ENCODE data around the gene MAP3K4. TPM values are rescaled to one million over a fixed set of nuclear protein-coding genes. Genes with fewer than 3 reads are reported as not detected.
A peak's percentile ranks its signal among the peaks of the same experiment; 100 is the strongest.

MAP3K4 gene
- total RNA-seq, 1 donor from 2014 or later: 25.5 TPM

DNA sequence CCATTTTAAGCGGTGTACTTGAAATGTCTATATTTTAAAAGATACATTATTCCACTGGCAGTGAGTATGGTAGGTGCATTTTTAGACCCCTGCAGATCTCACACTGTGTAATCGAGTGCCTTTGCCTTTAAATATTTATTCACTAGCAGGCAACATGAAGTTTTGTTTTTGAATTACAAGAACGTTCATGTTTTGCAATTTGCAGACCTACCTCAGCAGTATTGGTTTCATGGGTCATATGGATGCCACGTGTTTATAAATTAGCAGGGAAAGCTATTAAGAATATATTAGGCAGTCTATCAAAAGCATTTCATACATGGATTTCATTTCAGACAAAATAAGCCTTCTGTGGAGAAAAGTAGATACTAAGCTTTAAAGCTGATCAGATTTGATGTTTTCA lies 7.2 kb downstream of the MAP3K4 start:
- Mint-ChIP-seq H3K36me3 (ENCODE audit: low read depth) (no peaks in the 10 kb centered on the region), H3K4me1 (ENCODE audit: low read depth) (peaks cover 30% of the 10 kb centered on the region), H3K4me3 (ENCODE audit: unreplicated experiment) (no peak overlapping the region), H3K27ac (ENCODE audit: unreplicated experiment) (no peak overlapping the region), H3K27me3 (ENCODE audit: low read depth) (no peaks in the 10 kb centered on the region), H3K9me3 (ENCODE audit: low read depth) (no peaks in the 10 kb centered on the region)
- TF ChIP-seq, protein P1, sequence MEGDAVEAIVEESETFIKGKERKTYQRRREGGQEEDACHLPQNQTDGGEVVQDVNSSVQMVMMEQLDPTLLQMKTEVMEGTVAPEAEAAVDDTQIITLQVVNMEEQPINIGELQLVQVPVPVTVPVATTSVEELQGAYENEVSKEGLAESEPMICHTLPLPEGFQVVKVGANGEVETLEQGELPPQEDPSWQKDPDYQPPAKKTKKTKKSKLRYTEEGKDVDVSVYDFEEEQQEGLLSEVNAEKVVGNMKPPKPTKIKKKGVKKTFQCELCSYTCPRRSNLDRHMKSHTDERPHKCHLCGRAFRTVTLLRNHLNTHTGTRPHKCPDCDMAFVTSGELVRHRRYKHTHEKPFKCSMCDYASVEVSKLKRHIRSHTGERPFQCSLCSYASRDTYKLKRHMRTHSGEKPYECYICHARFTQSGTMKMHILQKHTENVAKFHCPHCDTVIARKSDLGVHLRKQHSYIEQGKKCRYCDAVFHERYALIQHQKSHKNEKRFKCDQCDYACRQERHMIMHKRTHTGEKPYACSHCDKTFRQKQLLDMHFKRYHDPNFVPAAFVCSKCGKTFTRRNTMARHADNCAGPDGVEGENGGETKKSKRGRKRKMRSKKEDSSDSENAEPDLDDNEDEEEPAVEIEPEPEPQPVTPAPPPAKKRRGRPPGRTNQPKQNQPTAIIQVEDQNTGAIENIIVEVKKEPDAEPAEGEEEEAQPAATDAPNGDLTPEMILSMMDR (IDR thresholded peaks at IDR 0.05): no peak
- DNase-seq (ENCODE audit: low spot score): no peak

DNA sequence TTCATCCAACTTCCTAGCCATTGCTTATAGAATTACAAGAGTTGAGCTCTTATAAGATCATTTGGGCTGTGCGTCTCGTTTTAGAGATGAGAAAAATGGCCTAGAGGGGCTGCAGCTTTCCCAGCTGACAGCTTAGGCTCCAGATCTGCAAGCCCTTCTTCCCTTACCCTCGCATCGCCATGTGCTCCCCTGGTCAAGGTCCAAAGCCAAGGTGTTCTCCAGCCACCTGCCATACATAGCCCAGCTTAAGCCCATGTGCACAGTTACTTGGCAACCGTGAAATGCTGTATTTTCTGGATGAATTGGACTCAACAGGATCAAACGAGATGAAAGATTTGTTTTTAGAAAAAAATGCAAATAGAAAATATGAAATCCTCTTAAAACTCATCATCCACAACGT lies 7.9 kb downstream of the MAP3K4 start:
- no peak overlapping the region for H3K4me3 Mint-ChIP-seq (ENCODE audit: unreplicated experiment)
- H3K4me1 Mint-ChIP-seq (ENCODE audit: low read depth): peaks cover 29% of the 10 kb centered on the region
- H3K27ac Mint-ChIP-seq (ENCODE audit: unreplicated experiment): no peak overlapping the region
- no peaks in the 10 kb centered on the region for H3K27me3 Mint-ChIP-seq (ENCODE audit: low read depth)
- no peak for DNase-seq (ENCODE audit: low spot score)
- H3K9me3 Mint-ChIP-seq (ENCODE audit: low read depth): no peaks in the 10 kb centered on the region
- TF ChIP-seq, protein P1 (IDR thresholded peaks at IDR 0.05): no peak
- no peaks in the 10 kb centered on the region for H3K36me3 Mint-ChIP-seq (ENCODE audit: low read depth)

DNA sequence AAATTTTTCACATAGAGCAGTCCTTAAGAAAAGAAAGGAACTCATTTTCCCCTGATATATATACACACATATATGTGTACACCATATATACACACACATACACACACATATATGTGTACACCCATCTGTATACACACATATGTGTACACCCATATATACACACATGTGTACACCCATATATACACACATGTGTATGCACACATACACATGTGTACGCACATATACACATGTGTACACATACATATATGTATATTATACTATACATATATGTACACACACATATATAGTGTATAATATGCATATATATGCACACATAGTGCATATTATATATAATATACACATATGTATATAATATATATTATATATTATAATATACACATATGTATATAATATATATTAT lies 9.1 kb downstream of the MAP3K4 start:
- peaks cover 33% of the 10 kb centered on the region for H3K4me1 Mint-ChIP-seq (ENCODE audit: low read depth)
- no peaks in the 10 kb centered on the region for H3K36me3 Mint-ChIP-seq (ENCODE audit: low read depth)
- no peak for DNase-seq (ENCODE audit: low spot score)
- no peak overlapping the region for H3K4me3 Mint-ChIP-seq (ENCODE audit: unreplicated experiment)
- TF ChIP-seq, protein P1 (IDR thresholded peaks at IDR 0.05): no peak
- H3K9me3 Mint-ChIP-seq (ENCODE audit: low read depth): no peaks in the 10 kb centered on the region
- no peaks in the 10 kb centered on the region for H3K27me3 Mint-ChIP-seq (ENCODE audit: low read depth)
- no peak overlapping the region for H3K27ac Mint-ChIP-seq (ENCODE audit: unreplicated experiment)

DNA sequence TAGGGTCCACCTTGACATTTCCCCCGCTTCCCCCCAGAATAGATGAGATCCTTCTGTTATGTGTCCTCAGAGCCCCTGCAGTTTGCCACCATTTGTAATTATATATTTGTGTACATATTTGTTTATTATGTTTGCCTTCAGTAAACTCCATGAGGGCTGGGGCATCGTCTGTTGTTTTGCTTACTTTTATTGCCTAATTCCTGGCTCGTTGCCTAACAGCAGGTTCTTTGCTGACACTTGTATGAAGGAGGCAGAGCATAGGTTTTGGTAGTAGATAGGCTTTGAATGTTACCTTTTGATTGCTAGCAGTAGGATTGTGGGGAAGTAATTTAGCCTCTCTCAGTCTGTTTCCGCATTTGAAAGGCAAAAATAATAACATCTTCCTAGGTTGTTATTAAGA lies 9.9 kb downstream of the MAP3K4 start:
- TF ChIP-seq, protein P1 (IDR thresholded peaks at IDR 0.05): no peak
- Mint-ChIP-seq H3K27ac (ENCODE audit: unreplicated experiment) (no peak overlapping the region), H3K27me3 (ENCODE audit: low read depth) (no peaks in the 10 kb centered on the region), H3K4me3 (ENCODE audit: unreplicated experiment) (no peak overlapping the region), H3K4me1 (ENCODE audit: low read depth) (peaks cover 28% of the 10 kb centered on the region), H3K9me3 (ENCODE audit: low read depth) (no peaks in the 10 kb centered on the region), H3K36me3 (ENCODE audit: low read depth) (no peaks in the 10 kb centered on the region)
- DNase-seq (ENCODE audit: low spot score): no peak

DNA sequence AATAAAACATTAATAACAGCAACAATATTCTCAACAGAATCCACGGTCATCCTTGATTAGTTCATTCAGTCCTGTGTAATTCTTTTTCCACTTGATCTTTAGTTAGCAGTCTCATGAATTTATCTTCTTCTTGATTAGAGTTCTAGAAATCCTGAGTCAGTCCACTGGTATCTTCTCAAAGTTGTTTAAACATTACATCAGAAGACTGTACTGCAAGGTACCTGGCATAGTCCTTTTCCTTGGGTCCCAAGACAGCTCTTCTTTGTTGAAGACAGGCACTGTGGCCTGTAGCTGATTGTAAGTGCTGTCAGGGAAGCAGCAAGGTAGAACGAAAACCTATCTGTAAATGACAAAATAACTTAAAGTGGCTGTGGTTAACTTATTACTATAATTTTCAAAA lies 11.8 kb downstream of the MAP3K4 start:
- Mint-ChIP-seq H3K4me3 (ENCODE audit: unreplicated experiment) (no peak overlapping the region), H3K9me3 (ENCODE audit: low read depth) (no peaks in the 10 kb centered on the region), H3K27me3 (ENCODE audit: low read depth) (no peaks in the 10 kb centered on the region), H3K4me1 (ENCODE audit: low read depth) (peaks cover 31% of the 10 kb centered on the region), H3K36me3 (ENCODE audit: low read depth) (no peaks in the 10 kb centered on the region), H3K27ac (ENCODE audit: unreplicated experiment) (peak overlapping the region; percentile 4)
- TF ChIP-seq, protein P1 (IDR thresholded peaks at IDR 0.05): no peak
- DNase-seq (ENCODE audit: low spot score): no peak

Data from chondrocyte (in vitro differentiated cells).